Measurements from ENCODE around the gene RPS15A.

GRCh38 chr16:18832613-18833012, 42.5 kb upstream of the RPS15A start:
- TF ChIP-seq EZH2 (IDR thresholded peaks at IDR 0.05; ENCODE audit: insufficient read depth, low read length): no peak
- TF ChIP-seq CTCF (IDR thresholded peaks at IDR 0.05; ENCODE audit: insufficient read depth, low read depth, low read length): no peak

All from astrocyte (in vitro differentiated cells and primary cell).